ENCODE data around the gene PLCH2. TPM values are rescaled to one million over a fixed set of nuclear protein-coding genes. Genes with fewer than 3 reads are reported as not detected.

The PLCH2 gene
- total and polyA plus RNA-seq, 9 of the 15 experiments (the other 6 are each of a cell fraction or from before 2014, with no cell fraction given) = 0.16 TPM; not detected in 8

- TF ChIP-seq ZBTB12 (CRISPR knock-in tag; IDR thresholded peaks at IDR 0.05) (no peak), PRDM10 (IDR thresholded peaks at IDR 0.05; ENCODE audit: partially characterized antibody) (peak; percentile 45), E2F6 (IDR thresholded peaks at IDR 0.05; ENCODE audit: borderline replicate concordance in 1 of 2, extremely low read depth in 1 of 2, insufficient read depth in 1 of 2, insufficient read length in 1 of 2, low read depth in 1 of 2, low read length in 1 of 2, poor library complexity in 1 of 2, severe bottlenecking in 1 of 2) (peak in 1 of 2 experiments; percentile 23)
Observed at GRCh38 chr1:2546515-2547209, 70.6 kb downstream of the PLCH2 start (continued).
